ENCODE results near the gene TBCK. TPM values are rescaled to one million over a fixed set of nuclear protein-coding genes. Genes with fewer than 3 reads are reported as not detected.

The TBCK gene
- total RNA-seq, 2 donors from 2014 or later = 32.9 to 46.3 TPM

- H3K36me3 ChIP-seq = no peaks in the 10 kb centered on the region
- no peak for TF ChIP-seq CTCF (IDR thresholded peaks at IDR 0.05)
- no peak overlapping the region for H3K27ac ChIP-seq
- DNase-seq (ENCODE audit: low spot score) (no peak), ATAC-seq (ENCODE audit: insufficient number of reproducible peaks, low FRiP score, low read depth) (no peak)
- peaks cover 6 to 25% of the 10 kb centered on the region in 2 donors for H3K4me1 ChIP-seq (ENCODE audit: control insufficient read depth in 1 of 2, low read depth in 2 of 2)
- no peak overlapping the region for H3K4me3 ChIP-seq
- no peaks in the 10 kb centered on the region for H3K27me3 ChIP-seq (replicated peaks; ENCODE audit: insufficient read depth)
- no peaks in the 10 kb centered on the region for H3K9me3 ChIP-seq
Measured at GRCh38 chr4:106306561-106306960, 9.4 kb downstream of the TBCK start.

GRCh38 chr4:106305435-106306055, 10.5 kb downstream of the TBCK start:
- Histone ChIP-seq H3K27ac (no peak overlapping the region), H3K9me3 (no peaks in the 10 kb centered on the region), H3K4me3 (no peak overlapping the region), H3K27me3 (replicated peaks; ENCODE audit: insufficient read depth) (no peaks in the 10 kb centered on the region), H3K36me3 (no peaks in the 10 kb centered on the region), H3K4me1 (ENCODE audit: control insufficient read depth in 1 of 2, low read depth in 2 of 2) (peaks cover 3 to 21% of the 10 kb centered on the region in 2 donors)
- DNase-seq (ENCODE audit: low spot score) (no peak), ATAC-seq (ENCODE audit: insufficient number of reproducible peaks, low FRiP score, low read depth) (no peak)
- no peak for TF ChIP-seq CTCF (IDR thresholded peaks at IDR 0.05)

GRCh38 chr4:106304632-106305031, 11.4 kb downstream of the TBCK start:
- Histone ChIP-seq H3K27me3 (replicated peaks; ENCODE audit: insufficient read depth) (no peaks in the 10 kb centered on the region), H3K9me3 (no peaks in the 10 kb centered on the region), H3K4me3 (no peak overlapping the region), H3K4me1 (ENCODE audit: control insufficient read depth in 1 of 2, low read depth in 2 of 2) (peaks cover 3 to 12% of the 10 kb centered on the region in 2 donors), H3K27ac (no peak overlapping the region), H3K36me3 (no peaks in the 10 kb centered on the region)
- ATAC-seq (ENCODE audit: insufficient number of reproducible peaks, low FRiP score, low read depth) = no peak
- no peak for DNase-seq (ENCODE audit: low spot score)
- no peak for TF ChIP-seq CTCF (IDR thresholded peaks at IDR 0.05)

GRCh38 chr4:106303548-106304281, 12.3 kb downstream of the TBCK start:
- no peaks in the 10 kb centered on the region for H3K27me3 ChIP-seq (replicated peaks; ENCODE audit: insufficient read depth)
- ATAC-seq (ENCODE audit: insufficient number of reproducible peaks, low FRiP score, low read depth) = no peak

More at GRCh38 chr4:106303548-106304281, 12.3 kb downstream of the TBCK start:
- H3K4me1 ChIP-seq (ENCODE audit: control insufficient read depth in 1 of 2, low read depth in 2 of 2) = peaks cover 3 to 8% of the 10 kb centered on the region in 2 donors
- no peaks in the 10 kb centered on the region for H3K9me3 ChIP-seq
- no peaks in the 10 kb centered on the region for H3K36me3 ChIP-seq
- no peak for TF ChIP-seq CTCF (IDR thresholded peaks at IDR 0.05)
- H3K27ac ChIP-seq = no peak overlapping the region
- DNase-seq (ENCODE audit: low spot score) = no peak
- H3K4me3 ChIP-seq = no peak overlapping the region
